OCI-LY3 (cell line): Measurements from ENCODE around the gene CCDC134.

Experiments used
- EZH2phosphoT487 ChIP-seq: fragments of 200-600 bp; shearing (Covaris generic); IDR thresholded peaks from 2 replicates; pipeline ENCODE4 v1.6.1; 2018; ENCODE audit warnings: antibody characterized with exemption, mixed run types, low read depth
- TF ChIP-seq, protein P1 (sequence below): fragments of 200-600, 300-600 bp; sonication (generic); IDR thresholded peaks from 2 replicates; pipeline ENCODE4 v1.5.1; 2014; ENCODE audit warnings: antibody characterized with exemption, low read length, low read depth

DNA sequence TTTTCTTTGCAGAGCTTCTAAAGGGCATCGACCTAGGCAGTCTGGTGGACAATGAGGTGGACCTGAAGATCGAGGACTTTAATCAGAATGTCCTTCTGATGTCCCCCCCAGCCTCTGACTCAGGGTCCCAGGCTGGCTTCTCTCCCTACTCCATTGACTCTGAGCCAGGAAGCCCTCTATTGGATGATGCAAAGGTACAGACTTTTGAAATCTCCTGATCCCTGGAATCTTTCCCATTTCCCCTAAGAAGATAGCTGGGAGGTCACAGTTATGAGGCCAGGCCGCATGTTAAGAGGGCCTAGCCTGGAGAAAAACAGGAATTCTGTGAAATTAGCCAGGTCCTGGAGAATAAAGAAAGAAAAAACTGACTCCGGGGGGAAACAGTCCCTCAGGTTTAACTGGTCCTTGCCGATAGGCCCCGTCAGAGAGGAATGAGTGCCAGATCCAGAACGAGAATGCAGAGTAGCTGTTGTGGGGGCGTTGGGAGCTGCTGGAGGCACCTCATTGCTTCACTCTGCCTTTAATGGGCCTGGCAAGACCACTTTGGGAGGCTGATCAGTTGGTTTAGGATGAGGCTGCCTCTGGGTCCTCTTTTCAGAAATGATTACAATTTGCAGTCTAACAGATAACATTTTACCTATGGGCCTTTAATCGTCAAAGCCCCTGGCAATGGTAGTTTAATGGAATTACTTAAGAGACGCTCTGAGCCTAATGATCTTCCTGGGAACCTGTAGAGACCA lies 75.2 kb downstream of the CCDC134 start:
- TF ChIP-seq, protein P1, sequence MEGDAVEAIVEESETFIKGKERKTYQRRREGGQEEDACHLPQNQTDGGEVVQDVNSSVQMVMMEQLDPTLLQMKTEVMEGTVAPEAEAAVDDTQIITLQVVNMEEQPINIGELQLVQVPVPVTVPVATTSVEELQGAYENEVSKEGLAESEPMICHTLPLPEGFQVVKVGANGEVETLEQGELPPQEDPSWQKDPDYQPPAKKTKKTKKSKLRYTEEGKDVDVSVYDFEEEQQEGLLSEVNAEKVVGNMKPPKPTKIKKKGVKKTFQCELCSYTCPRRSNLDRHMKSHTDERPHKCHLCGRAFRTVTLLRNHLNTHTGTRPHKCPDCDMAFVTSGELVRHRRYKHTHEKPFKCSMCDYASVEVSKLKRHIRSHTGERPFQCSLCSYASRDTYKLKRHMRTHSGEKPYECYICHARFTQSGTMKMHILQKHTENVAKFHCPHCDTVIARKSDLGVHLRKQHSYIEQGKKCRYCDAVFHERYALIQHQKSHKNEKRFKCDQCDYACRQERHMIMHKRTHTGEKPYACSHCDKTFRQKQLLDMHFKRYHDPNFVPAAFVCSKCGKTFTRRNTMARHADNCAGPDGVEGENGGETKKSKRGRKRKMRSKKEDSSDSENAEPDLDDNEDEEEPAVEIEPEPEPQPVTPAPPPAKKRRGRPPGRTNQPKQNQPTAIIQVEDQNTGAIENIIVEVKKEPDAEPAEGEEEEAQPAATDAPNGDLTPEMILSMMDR: no peak
- no peak for TF ChIP-seq EZH2phosphoT487
